Brain microvascular endothelial cell (primary cell): Measurements from ENCODE around the gene CROT.

Source experiments
- DNase-seq: peaks from one replicate; pipeline ENCODE4 v3.0.0-alpha.2; 2020
- H3K27ac ChIP-seq: fragments of 250-450 bp; sonication (Bioruptor Pico); 2 replicates; pipeline ENCODE4 v1.5.1; 2020; ENCODE audit warnings: mild to moderate bottlenecking, moderate library complexity
- H3K27me3 ChIP-seq: fragments of 250-450 bp; sonication (Bioruptor Pico); replicated peaks from 2 replicates; pipeline ENCODE4 v1.5.1; 2020; ENCODE audit warnings: mild to moderate bottlenecking
- H3K36me3 ChIP-seq: fragments of 250-450 bp; sonication (Bioruptor Pico); replicated peaks from 2 replicates; pipeline ENCODE4 v1.5.1; 2020; ENCODE audit warnings: mild to moderate bottlenecking
- H3K4me3 ChIP-seq: 2 replicates; pipeline ENCODE4 v1.5.1; 2011; ENCODE audit warnings: low read depth, mild to moderate bottlenecking, control low read depth, low read length, moderate library complexity
- in situ Hi-C: cut with HindIII; loops from 2 replicates; pipeline ENCODE4 v1.10.0; 2017; ENCODE audit warnings: low sequenced_read_pairs, low pct_ligation_motif_present
- TF ChIP-seq, protein P1 (sequence below): IDR thresholded peaks from 2 replicates; pipeline ENCODE4 v1.5.1; 2011; ENCODE audit warnings: low read depth, mild to moderate bottlenecking, moderate library complexity, low read length, control low read depth, inconsistent platforms; ENCODE audit errors: missing control alignments

CROT gene

DNA sequence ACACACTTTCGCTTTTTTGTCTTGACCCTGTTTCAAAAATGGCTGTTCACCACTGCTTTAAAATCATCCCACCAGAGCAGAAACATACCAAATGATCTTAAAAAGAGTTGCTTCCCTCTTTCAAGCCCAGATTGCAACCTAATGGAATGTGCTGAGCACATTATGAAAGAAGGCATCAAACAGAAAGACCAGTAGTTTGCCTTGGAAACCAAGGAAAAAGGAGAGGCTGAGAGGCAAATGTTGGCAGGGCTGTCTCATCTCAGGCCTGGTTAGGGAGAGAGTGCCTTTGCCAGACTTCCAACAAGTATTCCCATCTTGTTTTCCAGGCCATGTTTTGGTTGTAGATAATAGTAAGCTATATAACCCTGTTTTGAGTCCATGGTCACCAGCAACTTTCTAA, 65.7 kb downstream of the CROT start:
- Histone ChIP-seq H3K4me3 (no peak overlapping the region), H3K36me3 (no peaks in the 10 kb centered on the region), H3K27ac (no peak overlapping the region), H3K27me3 (no peaks in the 10 kb centered on the region)
- TF ChIP-seq, protein P1, sequence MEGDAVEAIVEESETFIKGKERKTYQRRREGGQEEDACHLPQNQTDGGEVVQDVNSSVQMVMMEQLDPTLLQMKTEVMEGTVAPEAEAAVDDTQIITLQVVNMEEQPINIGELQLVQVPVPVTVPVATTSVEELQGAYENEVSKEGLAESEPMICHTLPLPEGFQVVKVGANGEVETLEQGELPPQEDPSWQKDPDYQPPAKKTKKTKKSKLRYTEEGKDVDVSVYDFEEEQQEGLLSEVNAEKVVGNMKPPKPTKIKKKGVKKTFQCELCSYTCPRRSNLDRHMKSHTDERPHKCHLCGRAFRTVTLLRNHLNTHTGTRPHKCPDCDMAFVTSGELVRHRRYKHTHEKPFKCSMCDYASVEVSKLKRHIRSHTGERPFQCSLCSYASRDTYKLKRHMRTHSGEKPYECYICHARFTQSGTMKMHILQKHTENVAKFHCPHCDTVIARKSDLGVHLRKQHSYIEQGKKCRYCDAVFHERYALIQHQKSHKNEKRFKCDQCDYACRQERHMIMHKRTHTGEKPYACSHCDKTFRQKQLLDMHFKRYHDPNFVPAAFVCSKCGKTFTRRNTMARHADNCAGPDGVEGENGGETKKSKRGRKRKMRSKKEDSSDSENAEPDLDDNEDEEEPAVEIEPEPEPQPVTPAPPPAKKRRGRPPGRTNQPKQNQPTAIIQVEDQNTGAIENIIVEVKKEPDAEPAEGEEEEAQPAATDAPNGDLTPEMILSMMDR, result no peak
- in situ Hi-C loops, result loop anchor here (25.0 kb wide), 1 partner anchor 99 kb away; no protein-coding TSS in a partner anchor
- no peak for DNase-seq

DNA sequence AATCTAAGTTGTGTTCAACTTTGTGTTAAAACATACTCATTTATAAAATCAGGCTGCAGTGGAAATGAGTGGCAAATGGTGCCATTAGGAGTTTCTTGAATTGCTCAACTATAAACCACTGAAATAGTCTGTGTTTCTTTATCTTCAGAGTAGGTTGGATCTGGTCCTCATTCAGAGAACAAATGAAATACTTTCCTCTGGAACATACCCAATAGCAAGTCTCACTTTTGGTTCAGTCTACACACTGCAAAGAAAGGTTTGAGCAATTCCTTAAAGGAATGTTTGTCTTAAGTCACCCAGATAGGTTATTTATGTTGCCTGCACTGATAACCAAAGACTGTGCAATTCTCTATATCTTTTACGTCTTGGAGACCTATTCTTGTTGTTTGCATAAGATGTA, 67.6 kb downstream of the CROT start:
- no peak for DNase-seq
- H3K4me3 ChIP-seq, result no peak overlapping the region
- no peak overlapping the region for H3K27ac ChIP-seq
- H3K36me3 ChIP-seq, result no peaks in the 10 kb centered on the region
- no peaks in the 10 kb centered on the region for H3K27me3 ChIP-seq
- in situ Hi-C loops, result loop anchor here (25.0 kb wide), 1 partner anchor 101 kb away; no protein-coding TSS in a partner anchor
- TF ChIP-seq, protein P1, result no peak

DNA sequence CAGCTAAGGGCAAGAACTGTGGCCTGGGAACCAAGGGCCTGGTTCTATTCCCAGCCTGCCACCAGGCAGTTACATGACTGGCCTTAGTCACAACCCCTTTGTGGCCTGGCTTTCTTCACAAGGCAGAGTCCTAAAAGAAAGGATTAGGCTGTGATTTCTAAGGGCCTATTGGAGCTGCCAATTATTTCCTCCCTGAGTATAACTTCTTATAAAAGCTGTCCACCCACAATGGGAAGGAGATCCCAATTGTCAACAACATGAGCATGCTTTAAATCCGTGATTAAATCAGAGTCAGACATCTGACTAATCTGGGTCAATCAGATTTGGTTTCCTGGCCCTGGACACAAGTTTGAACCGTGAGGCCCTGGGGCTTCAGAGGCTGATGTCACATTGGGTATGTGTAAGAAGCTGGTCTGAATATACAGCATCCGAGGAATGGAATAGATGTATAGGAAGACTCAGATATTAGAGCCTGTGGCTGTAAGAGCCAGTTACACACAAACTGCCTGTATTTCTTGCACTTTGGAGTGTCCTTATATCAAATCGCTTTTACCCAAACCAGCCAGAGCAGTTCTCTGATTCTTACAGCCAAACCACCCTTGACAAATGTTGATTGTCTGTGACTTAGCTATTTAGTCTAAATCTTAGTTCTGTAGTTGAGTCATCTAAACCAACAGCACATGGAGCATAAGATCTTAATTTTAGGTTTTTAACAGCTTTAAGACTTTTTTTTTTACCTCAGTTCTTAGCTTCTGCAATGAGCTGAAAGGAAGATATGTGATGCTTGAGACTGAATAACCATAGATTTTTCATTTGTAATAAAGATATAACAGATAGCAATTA, 68.7 kb downstream of the CROT start:
- Histone ChIP-seq H3K36me3 (no peaks in the 10 kb centered on the region), H3K4me3 (no peak overlapping the region), H3K27ac (no peak overlapping the region), H3K27me3 (no peaks in the 10 kb centered on the region)
- DNase-seq, result peak; percentile 25
- in situ Hi-C loops, result loop anchor here (25.0 kb wide), 1 partner anchor 102 kb away; no protein-coding TSS in a partner anchor
- TF ChIP-seq, protein P1, result no peak

DNA sequence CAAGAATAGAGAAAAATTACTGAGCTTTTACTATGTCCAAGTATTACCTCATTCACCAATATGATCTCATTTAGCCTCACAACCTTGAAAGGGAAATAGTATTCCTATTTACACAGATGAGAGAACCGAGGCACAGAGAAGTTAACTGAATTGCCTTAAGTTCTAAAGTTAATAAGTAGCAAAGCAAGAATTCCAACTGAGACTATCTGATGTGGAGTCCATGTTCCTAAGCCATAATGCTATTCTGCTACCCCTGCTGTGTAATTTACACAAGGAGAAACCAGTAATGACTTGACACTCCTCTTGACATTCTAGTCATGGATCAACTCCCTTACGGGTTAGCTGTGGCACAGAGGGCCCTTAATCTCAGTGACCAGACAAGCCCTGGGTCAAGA, 69.3 kb downstream of the CROT start:
- TF ChIP-seq, protein P1, result no peak
- in situ Hi-C loops, result loop anchor here (25.0 kb wide), 1 partner anchor 102 kb away; no protein-coding TSS in a partner anchor
- H3K27ac ChIP-seq, result no peak overlapping the region

DNA sequence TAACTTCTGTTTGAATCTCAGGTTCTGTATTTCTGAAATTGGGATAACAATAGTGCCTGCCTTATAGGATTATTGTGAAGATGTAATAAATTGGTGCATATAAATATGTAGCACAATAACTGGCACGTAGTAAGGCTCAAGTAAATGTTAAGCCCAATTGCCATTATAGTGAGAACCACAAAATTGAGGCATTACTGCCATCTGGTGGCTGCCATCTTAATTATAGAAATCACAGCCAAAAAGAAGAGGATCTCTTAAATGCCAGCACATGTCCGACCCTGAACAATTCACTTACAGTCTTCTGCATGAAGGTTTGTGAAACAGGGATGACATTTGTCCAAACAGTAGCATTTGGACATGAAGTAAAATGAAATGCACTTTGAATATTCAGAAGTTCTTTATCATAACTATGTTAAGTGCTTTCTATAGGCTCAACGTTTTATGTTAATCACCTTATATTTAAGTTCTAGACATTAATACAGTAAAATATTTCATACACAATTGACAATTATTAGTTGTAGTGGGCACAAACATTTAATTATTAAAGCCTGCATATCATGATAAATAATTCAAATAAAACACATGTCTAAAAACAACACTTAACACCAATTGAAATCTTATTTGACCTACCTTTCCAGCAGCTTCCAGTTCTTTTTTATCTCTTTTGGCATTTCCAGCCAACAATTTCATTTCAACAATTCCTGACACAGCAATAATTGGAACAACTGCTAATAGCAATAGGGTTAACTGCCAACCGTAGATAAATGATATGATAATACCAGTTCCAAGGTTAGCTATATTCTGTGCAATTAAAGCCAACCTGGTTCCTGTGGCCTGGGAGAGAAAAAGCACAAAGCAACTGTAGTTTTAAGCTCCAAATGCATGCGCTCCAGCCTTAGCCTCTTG, 71.5 kb downstream of the CROT start:
- Histone ChIP-seq H3K36me3 (no peaks in the 10 kb centered on the region), H3K27ac (no peak overlapping the region), H3K27me3 (no peaks in the 10 kb centered on the region), H3K4me3 (no peak overlapping the region)
- DNase-seq, result peak; percentile 73
- TF ChIP-seq, protein P1, result peak; percentile 61
- in situ Hi-C loops, result loop anchor here (25.0 kb wide), 1 partner anchor 105 kb away; no protein-coding TSS in a partner anchor

More for the DNA sequence above, 69.3 kb downstream of the CROT start:
- Histone ChIP-seq H3K4me3 (no peak overlapping the region), H3K36me3 (no peaks in the 10 kb centered on the region), H3K27me3 (no peaks in the 10 kb centered on the region)
- DNase-seq, result no peak
